Neural cell (in vitro differentiated cells): ENCODE results near the gene NPC1. TPM values are rescaled to one million over a fixed set of nuclear protein-coding genes. Genes with fewer than 3 reads are reported as not detected.

Experiments
- H2AFZ ChIP-seq: fragments of 200-600, 300-800 bp; sonication (generic), shearing (Covaris generic); 2 replicates; pipeline ENCODE4 v1.6.0; 2014; ENCODE audit warnings: low read depth, mild to moderate bottlenecking, antibody characterized with exemption, low read length, moderate library complexity
- H3F3A ChIP-seq: fragments of 200-600 bp; shearing (Covaris generic); 2 replicates; pipeline ENCODE4 v1.6.1; 2016; ENCODE audit warnings: mild to moderate bottlenecking, moderate library complexity, mixed read lengths, antibody characterized with exemption, low read length; ENCODE audit not compliant: insufficient read depth, poor library complexity, severe bottlenecking
- H3K27ac ChIP-seq: fragments of 200-600, 300-800 bp; sonication (generic), shearing (Covaris generic); 2 replicates; pipeline ENCODE4 v1.5.1; 2014; ENCODE audit warnings: mild to moderate bottlenecking, low read length, moderate library complexity
- H3K27me3 ChIP-seq: fragments of 300-800, 200-600 bp; sonication (generic), shearing (Covaris generic); 2 replicates; pipeline ENCODE4 v1.6.0; 2014; ENCODE audit warnings: mild to moderate bottlenecking, low read depth, low read length, moderate library complexity; ENCODE audit not compliant: insufficient read depth
- H3K36me3 ChIP-seq: fragments of 300-800, 200-600 bp; sonication (generic), shearing (Covaris generic); 2 replicates; pipeline ENCODE4 v1.5.1; 2014; ENCODE audit warnings: mild to moderate bottlenecking, antibody characterized with exemption, low read length, moderate library complexity; ENCODE audit not compliant: insufficient read depth
- H3K4me2 ChIP-seq: fragments of 300-800, 200-600 bp; sonication (generic), shearing (Covaris generic); 2 replicates; pipeline ENCODE4 v1.6.0; 2014; ENCODE audit warnings: mild to moderate bottlenecking, low read length
- H3K4me3 ChIP-seq: fragments of 300-800, 200-600 bp; sonication (generic), shearing (Covaris generic); 2 replicates; pipeline ENCODE4 v1.5.1; 2014; ENCODE audit warnings: mild to moderate bottlenecking, low read length, moderate library complexity
- H3K79me2 ChIP-seq: fragments of 200-600 bp; shearing (Covaris generic); replicated peaks from 2 replicates; pipeline ENCODE4 v1.6.0; 2014; ENCODE audit warnings: mild to moderate bottlenecking, low read length, moderate library complexity; ENCODE audit not compliant: insufficient read depth
- H3K9ac ChIP-seq: fragments of 300-800, 200-600 bp; sonication (generic), shearing (Covaris generic); 2 replicates; pipeline ENCODE4 v1.6.1; 2016; ENCODE audit warnings: mild to moderate bottlenecking, low read length, mixed read lengths
- H3K9me2 ChIP-seq: fragments of 200-600 bp; shearing (Covaris generic); 2 replicates; pipeline ENCODE4 v1.6.1; 2016; ENCODE audit warnings: mild to moderate bottlenecking, low read length, mixed read lengths; ENCODE audit not compliant: insufficient read depth
- H3K9me3 ChIP-seq: fragments of 200-600, 300-800 bp; sonication (generic), shearing (Covaris generic); 2 replicates; pipeline ENCODE4 v1.6.1; 2016; ENCODE audit warnings: mild to moderate bottlenecking, mixed run types, low read length, moderate library complexity, mixed read lengths
- H4K20me1 ChIP-seq: fragments of 200-600 bp; shearing (Covaris generic); 2 replicates; pipeline ENCODE4 v1.6.1; 2016; ENCODE audit warnings: mild to moderate bottlenecking, mixed run types; ENCODE audit not compliant: insufficient read depth
- CTCF ChIP-seq: fragments of 450-650 bp; IDR thresholded peaks from 2 replicates; pipeline ENCODE4 v1.5.1; 2014; ENCODE audit warnings: antibody characterized with exemption, mild to moderate bottlenecking, moderate library complexity; ENCODE audit not compliant: poor library complexity, severe bottlenecking
- EP300 ChIP-seq: fragments of 450-650 bp; conservative IDR thresholded peaks from 2 replicates; pipeline ENCODE4 v1.6.1; 2014; ENCODE audit warnings: antibody characterized with exemption, mild to moderate bottlenecking, moderate library complexity; ENCODE audit not compliant: poor library complexity, severe bottlenecking
- EZH2 ChIP-seq: fragments of 200-600, 300-800 bp; shearing (Covaris generic), sonication (generic); IDR thresholded peaks from 2 replicates; pipeline ENCODE4 v1.6.1; 2014; ENCODE audit warnings: antibody characterized with exemption, low read length, borderline replicate concordance, mild to moderate bottlenecking; ENCODE audit not compliant: insufficient read depth, poor library complexity, severe bottlenecking
- MXI1 ChIP-seq: fragments of 450-650 bp; conservative IDR thresholded peaks from 2 replicates; pipeline ENCODE4 v1.6.1; 2014; ENCODE audit warnings: antibody characterized with exemption, mild to moderate bottlenecking; ENCODE audit not compliant: poor library complexity, severe bottlenecking
- POLR2AphosphoS5 ChIP-seq: IDR thresholded peaks from 2 replicates; pipeline ENCODE4 v1.6.1; 2012
- RAD21 ChIP-seq: fragments of 450-650 bp; conservative IDR thresholded peaks from 2 replicates; pipeline ENCODE4 v1.6.1; 2014; ENCODE audit warnings: antibody characterized with exemption, mild to moderate bottlenecking, moderate library complexity
- REST ChIP-seq: IDR thresholded peaks from 2 replicates; pipeline ENCODE4 v1.6.1; 2012; ENCODE audit warnings: borderline replicate concordance
- SMC3 ChIP-seq: fragments of 450-650 bp; conservative IDR thresholded peaks from 2 replicates; pipeline ENCODE4 v1.6.1; 2014; ENCODE audit warnings: antibody characterized with exemption, mild to moderate bottlenecking, moderate library complexity; ENCODE audit not compliant: poor library complexity
- TAF1 ChIP-seq: IDR thresholded peaks from 2 replicates; pipeline ENCODE4 v1.6.1; 2012; ENCODE audit warnings: low read depth
- polyA plus RNA-seq: library from polyadenylated mRNA; depleted of rRNA; stranded (reverse); fragments of >200 nt; gene quantifications from 2 replicates; pipeline ENCODE4 v1.2.3, GENCODE V29; 2014

Gene NPC1
- polyA plus RNA-seq, 1 donor from 2014 or later, result 20.9 TPM

GRCh38 chr18:23574611-23575308, 11.5 kb downstream of the NPC1 start:
- Histone ChIP-seq H3K79me2 (no peaks in the 10 kb centered on the region), H3K9ac (no peak overlapping the region), H3K9me3 (no peaks in the 10 kb centered on the region), H3K36me3 (no peaks in the 10 kb centered on the region), H3K27me3 (no peaks in the 10 kb centered on the region), H4K20me1 (no peaks in the 10 kb centered on the region), H3F3A (no peaks in the 10 kb centered on the region), H3K4me2 (no peak overlapping the region), H2AFZ (no peak overlapping the region), H3K4me3 (no peak overlapping the region), H3K27ac (no peak overlapping the region), H3K9me2 (no peaks in the 10 kb centered on the region)
- TF ChIP-seq EZH2, result no peak
- TF ChIP-seq SMC3, result no peak
- TF ChIP-seq RAD21, result no peak
- TF ChIP-seq TAF1, result no peak
- no peak for TF ChIP-seq POLR2AphosphoS5
- TF ChIP-seq REST, result no peak
- TF ChIP-seq MXI1, result no peak
- no peak for TF ChIP-seq EP300
- no peak for TF ChIP-seq CTCF

- Histone ChIP-seq H3K79me2 (no peaks in the 10 kb centered on the region), H3K9me2 (no peaks in the 10 kb centered on the region), H3K4me2 (no peak overlapping the region), H3K27me3 (no peaks in the 10 kb centered on the region), H2AFZ (no peak overlapping the region), H3K27ac (no peak overlapping the region), H3K36me3 (no peaks in the 10 kb centered on the region), H3F3A (no peaks in the 10 kb centered on the region), H4K20me1 (no peaks in the 10 kb centered on the region), H3K4me3 (no peak overlapping the region), H3K9me3 (no peaks in the 10 kb centered on the region), H3K9ac (no peak overlapping the region)
- TF ChIP-seq CTCF, result no peak
- no peak for TF ChIP-seq MXI1
- no peak for TF ChIP-seq SMC3
- TF ChIP-seq TAF1, result no peak
- TF ChIP-seq REST, result no peak
- no peak for TF ChIP-seq POLR2AphosphoS5
- TF ChIP-seq EZH2, result no peak
- no peak for TF ChIP-seq RAD21
- no peak for TF ChIP-seq EP300
Observed at GRCh38 chr18:23573626-23574431, 12.5 kb downstream of the NPC1 start.
